Ectodermal cell (in vitro differentiated cells): ENCODE results near the gene OPRPN. TPM values are rescaled to one million over a fixed set of nuclear protein-coding genes. Genes with fewer than 3 reads are reported as not detected.

ENCODE experiments used
- H3K27ac ChIP-seq: 2 replicates; pipeline ENCODE4 v1.7.0; 2013; ENCODE audit warnings: mild to moderate bottlenecking, low read depth, low read length; ENCODE audit not compliant: insufficient read depth, poor library complexity, severe bottlenecking
- H3K27me3 ChIP-seq: 2 replicates; pipeline ENCODE4 v1.7.0; 2013; ENCODE audit warnings: mild to moderate bottlenecking, low read length; ENCODE audit not compliant: insufficient read depth, control insufficient read depth, poor library complexity, severe bottlenecking
- H3K36me3 ChIP-seq: one replicate; pipeline ENCODE4 v1.7.0; 2013; ENCODE audit warnings: low read length; ENCODE audit not compliant: control insufficient read depth, insufficient read depth
- H3K4me1 ChIP-seq: one replicate; pipeline ENCODE4 v1.7.0; 2013; ENCODE audit warnings: low read length; ENCODE audit not compliant: control insufficient read depth, insufficient read depth
- H3K4me3 ChIP-seq: 2 replicates; pipeline ENCODE4 v1.7.0; 2013; ENCODE audit warnings: low read depth, low read length, control low read depth; ENCODE audit not compliant: insufficient read depth
- H3K9me3 ChIP-seq: 2 replicates; pipeline ENCODE4 v1.7.0; 2013; ENCODE audit warnings: mild to moderate bottlenecking, low read length, moderate library complexity; ENCODE audit not compliant: control insufficient read depth
- WGBS, 2 experiments: methylation state at CpG; one replicate each; pipeline ENCODE4 v1.1.7; 2013; ENCODE audit warnings: missing lambda C conversion rate in 2 of 2; 5-methylcytosine and 5-hydroxymethylcytosine counted together
- polyA plus RNA-seq, 4 experiments: library from polyadenylated mRNA; stranded (reverse); fragments of 50-300 nt; gene quantifications; one replicate each; pipeline ENCODE4 v1.2.3, GENCODE V29; 2013

The OPRPN gene
- not detected for polyA plus RNA-seq (2013, experiment 1 of 4)
- not detected for polyA plus RNA-seq (2013, experiment 2 of 4)
- polyA plus RNA-seq (2013, experiment 3 of 4) = not detected
- polyA plus RNA-seq (2013, experiment 4 of 4) = not detected

- H3K4me3 ChIP-seq = no peak within 1 kb of the TSS
- no peaks in the 10 kb centered on the region for H3K9me3 ChIP-seq
- no peaks in the 10 kb centered on the region for H3K4me1 ChIP-seq
- H3K27ac ChIP-seq = no peak within 1 kb of the TSS
- no peaks in the 10 kb centered on the region for H3K27me3 ChIP-seq
- no peaks in the 10 kb centered on the region for H3K36me3 ChIP-seq
Observed at GRCh38 chr4:70397580-70397979, at the start of gene OPRPN. Gene OPRPN, plus strand, starts transcription at chr4:70397940. Its CDS starts 1,346 bp downstream, at chr4:70399286.

GRCh38 chr4:70356185-70356584 is 41.6 kb upstream of the OPRPN start:
- H3K36me3 ChIP-seq = no peaks in the 10 kb centered on the region
- H3K4me3 ChIP-seq = no peak overlapping the region
- no peak overlapping the region for H3K27ac ChIP-seq
- H3K27me3 ChIP-seq = no peaks in the 10 kb centered on the region
- WGBS, 2 experiments = 94 to 100% methylated on average over 1 of the region's 1 CpG
- no peaks in the 10 kb centered on the region for H3K9me3 ChIP-seq
- H3K4me1 ChIP-seq = no peaks in the 10 kb centered on the region

- Histone ChIP-seq H3K27me3 (no peaks in the 10 kb centered on the region), H3K4me1 (no peaks in the 10 kb centered on the region), H3K27ac (no peak overlapping the region), H3K36me3 (no peaks in the 10 kb centered on the region), H3K4me3 (no peak overlapping the region), H3K9me3 (no peaks in the 10 kb centered on the region)
- 89% methylated on average over 1 of the region's 3 CpGs; no CpG with 5 or more reads in 1 of the 2 experiments for WGBS, 2 experiments
Observed at GRCh38 chr4:70359115-70359661, 38.6 kb upstream of the OPRPN start.

- no peak within 1 kb of the TSS for H3K4me3 ChIP-seq
- H3K9me3 ChIP-seq = no peaks in the 10 kb centered on the region
- WGBS, 2 experiments = 93 to 98% methylated on average over 3 of the region's 3 CpGs
- H3K36me3 ChIP-seq = no peaks in the 10 kb centered on the region
- no peaks in the 10 kb centered on the region for H3K4me1 ChIP-seq
- H3K27ac ChIP-seq = no peak within 1 kb of the TSS
- H3K27me3 ChIP-seq = no peaks in the 10 kb centered on the region
Observed at GRCh38 chr4:70360460-70360859, 37.3 kb upstream of the OPRPN start, which contains the start of gene SMR3A. Gene SMR3A, plus strand, starts transcription at chr4:70360760. Its CDS starts 1,356 bp downstream, at chr4:70362116.

- WGBS, 2 experiments = 95 to 97% methylated on average over 5 of the region's 5 CpGs
- no peaks in the 10 kb centered on the region for H3K36me3 ChIP-seq
- no peaks in the 10 kb centered on the region for H3K27me3 ChIP-seq
- no peak overlapping the region for H3K27ac ChIP-seq
- H3K9me3 ChIP-seq = no peaks in the 10 kb centered on the region
- H3K4me1 ChIP-seq = no peaks in the 10 kb centered on the region
- no peak overlapping the region for H3K4me3 ChIP-seq
Observed at GRCh38 chr4:70364002-70364401, 33.7 kb upstream of the OPRPN start.

- H3K9me3 ChIP-seq = no peaks in the 10 kb centered on the region
- H3K27ac ChIP-seq = no peak overlapping the region
- no peaks in the 10 kb centered on the region for H3K36me3 ChIP-seq
- H3K27me3 ChIP-seq = no peaks in the 10 kb centered on the region
- WGBS, 2 experiments = 85 to 94% methylated on average over 2 of the region's 2 CpGs
- no peak overlapping the region for H3K4me3 ChIP-seq
- no peaks in the 10 kb centered on the region for H3K4me1 ChIP-seq
Observed at GRCh38 chr4:70365479-70365878, 32.3 kb upstream of the OPRPN start.

- Histone ChIP-seq H3K9me3 (no peaks in the 10 kb centered on the region), H3K4me1 (no peaks in the 10 kb centered on the region), H3K36me3 (no peaks in the 10 kb centered on the region), H3K27me3 (no peaks in the 10 kb centered on the region), H3K4me3 (no peak overlapping the region), H3K27ac (no peak overlapping the region)
- 97 to 100% methylated on average over 1 of the region's 1 CpG for WGBS, 2 experiments
Observed at GRCh38 chr4:70367813-70368212, 29.9 kb upstream of the OPRPN start.

- Histone ChIP-seq H3K4me3 (no peak overlapping the region), H3K27me3 (no peaks in the 10 kb centered on the region), H3K9me3 (no peaks in the 10 kb centered on the region), H3K36me3 (no peaks in the 10 kb centered on the region), H3K27ac (no peak overlapping the region), H3K4me1 (no peaks in the 10 kb centered on the region)
- WGBS, 2 experiments = 90 to 99% methylated on average over 1 to 3 of the region's 4 CpGs
Observed at GRCh38 chr4:70371987-70372386, 25.8 kb upstream of the OPRPN start.

GRCh38 chr4:70372760-70373159 is 25.0 kb upstream of the OPRPN start:
- Histone ChIP-seq H3K27me3 (no peaks in the 10 kb centered on the region), H3K4me1 (no peaks in the 10 kb centered on the region), H3K27ac (no peak overlapping the region), H3K9me3 (no peaks in the 10 kb centered on the region), H3K36me3 (no peaks in the 10 kb centered on the region), H3K4me3 (no peak overlapping the region)
- 90 to 94% methylated on average over 3 of the region's 3 CpGs for WGBS, 2 experiments

GRCh38 chr4:70380578-70380977 is 17.2 kb upstream of the OPRPN start:
- WGBS, 2 experiments = 88 to 96% methylated on average over 3 of the region's 3 CpGs
- Histone ChIP-seq H3K27me3 (no peaks in the 10 kb centered on the region), H3K4me1 (no peaks in the 10 kb centered on the region), H3K4me3 (no peak overlapping the region), H3K27ac (no peak overlapping the region), H3K9me3 (no peaks in the 10 kb centered on the region), H3K36me3 (no peaks in the 10 kb centered on the region)
